GM12864 (cell line): ENCODE measurements around the gene SULT2B1.
A peak's percentile ranks its signal among the peaks of the same experiment; 100 is the strongest.

Experiments
- DNase-seq: peaks from one replicate; pipeline ENCODE4 v3.0.0-alpha.2; 2011; ENCODE audit warnings: low read depth
- H3K4me3 ChIP-seq: 2 replicates; pipeline ENCODE4 v1.5.1; 2011; ENCODE audit warnings: mild to moderate bottlenecking, low read depth, low read length, control low read depth
- TF ChIP-seq, protein P1 (sequence below): IDR thresholded peaks from 2 replicates; pipeline ENCODE4 v1.5.1; 2011; ENCODE audit warnings: low read depth, mild to moderate bottlenecking, moderate library complexity, low read length, control low read depth, inconsistent platforms; ENCODE audit errors: missing control alignments

SULT2B1 gene

DNA sequence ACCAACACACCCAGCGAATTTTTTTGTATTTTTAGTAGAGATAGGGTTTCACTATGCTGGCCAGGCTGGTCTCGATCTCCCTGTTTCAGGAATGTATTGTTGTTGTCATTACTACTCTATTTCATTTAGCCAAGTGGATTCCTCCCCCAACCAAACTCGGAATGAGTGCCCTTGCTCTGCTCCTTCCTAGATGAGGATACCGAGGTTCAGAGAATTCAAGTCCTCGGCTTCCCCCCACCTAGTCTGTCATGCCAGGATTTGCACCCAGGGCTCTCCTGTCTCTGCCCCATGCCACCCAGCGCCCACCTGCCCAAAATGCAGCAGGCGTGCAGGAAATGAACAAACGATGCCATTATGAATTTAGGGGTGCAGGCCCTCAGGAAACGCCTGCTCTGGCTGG is 51.0 kb downstream of the SULT2B1 start:
- TF ChIP-seq, protein P1, sequence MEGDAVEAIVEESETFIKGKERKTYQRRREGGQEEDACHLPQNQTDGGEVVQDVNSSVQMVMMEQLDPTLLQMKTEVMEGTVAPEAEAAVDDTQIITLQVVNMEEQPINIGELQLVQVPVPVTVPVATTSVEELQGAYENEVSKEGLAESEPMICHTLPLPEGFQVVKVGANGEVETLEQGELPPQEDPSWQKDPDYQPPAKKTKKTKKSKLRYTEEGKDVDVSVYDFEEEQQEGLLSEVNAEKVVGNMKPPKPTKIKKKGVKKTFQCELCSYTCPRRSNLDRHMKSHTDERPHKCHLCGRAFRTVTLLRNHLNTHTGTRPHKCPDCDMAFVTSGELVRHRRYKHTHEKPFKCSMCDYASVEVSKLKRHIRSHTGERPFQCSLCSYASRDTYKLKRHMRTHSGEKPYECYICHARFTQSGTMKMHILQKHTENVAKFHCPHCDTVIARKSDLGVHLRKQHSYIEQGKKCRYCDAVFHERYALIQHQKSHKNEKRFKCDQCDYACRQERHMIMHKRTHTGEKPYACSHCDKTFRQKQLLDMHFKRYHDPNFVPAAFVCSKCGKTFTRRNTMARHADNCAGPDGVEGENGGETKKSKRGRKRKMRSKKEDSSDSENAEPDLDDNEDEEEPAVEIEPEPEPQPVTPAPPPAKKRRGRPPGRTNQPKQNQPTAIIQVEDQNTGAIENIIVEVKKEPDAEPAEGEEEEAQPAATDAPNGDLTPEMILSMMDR = no peak
- no peak overlapping the region for H3K4me3 ChIP-seq
- DNase-seq = no peak

DNA sequence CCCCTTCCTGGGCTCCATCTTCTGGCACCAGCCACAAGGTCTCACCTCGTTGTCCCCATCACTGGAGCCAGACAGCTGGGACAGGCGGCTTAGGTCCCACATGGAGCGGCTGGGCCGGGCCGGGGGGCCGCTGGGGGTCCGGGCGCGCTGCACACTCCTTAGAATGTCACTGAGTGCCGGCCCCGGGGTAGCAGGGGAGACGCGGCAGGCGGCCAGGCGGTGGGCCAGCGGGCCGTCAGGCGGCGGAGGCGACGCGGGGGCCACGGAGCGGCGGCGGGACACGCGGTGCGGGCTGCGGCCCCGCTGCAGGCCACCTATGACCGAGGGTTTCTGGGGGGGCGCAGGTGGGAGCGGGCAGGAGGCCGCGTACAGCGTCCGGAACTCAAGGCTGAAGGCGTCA is 51.5 kb downstream of the SULT2B1 start:
- H3K4me3 ChIP-seq = no peak overlapping the region
- TF ChIP-seq, protein P1 = no peak
- DNase-seq = no peak

DNA sequence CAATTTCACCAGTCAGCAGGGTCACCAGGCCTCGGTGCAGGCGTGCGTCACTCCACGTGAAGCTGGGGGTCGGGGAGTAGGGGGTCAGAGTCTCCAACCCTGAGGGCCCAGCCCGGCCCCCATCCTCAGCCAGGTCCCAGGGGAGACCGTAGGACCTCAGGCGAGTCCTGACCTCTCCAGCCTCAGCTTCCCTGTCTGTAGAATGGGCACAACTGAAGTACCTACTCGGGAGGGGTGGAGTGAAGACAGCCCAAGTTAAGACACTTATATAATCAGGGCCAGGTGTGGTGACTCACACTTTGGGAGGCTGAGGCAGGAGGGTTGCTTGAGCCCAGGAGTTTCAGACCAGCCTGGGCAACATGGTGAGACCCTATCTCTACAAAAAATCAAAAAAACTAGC is 51.9 kb downstream of the SULT2B1 start:
- no peak for DNase-seq

DNA sequence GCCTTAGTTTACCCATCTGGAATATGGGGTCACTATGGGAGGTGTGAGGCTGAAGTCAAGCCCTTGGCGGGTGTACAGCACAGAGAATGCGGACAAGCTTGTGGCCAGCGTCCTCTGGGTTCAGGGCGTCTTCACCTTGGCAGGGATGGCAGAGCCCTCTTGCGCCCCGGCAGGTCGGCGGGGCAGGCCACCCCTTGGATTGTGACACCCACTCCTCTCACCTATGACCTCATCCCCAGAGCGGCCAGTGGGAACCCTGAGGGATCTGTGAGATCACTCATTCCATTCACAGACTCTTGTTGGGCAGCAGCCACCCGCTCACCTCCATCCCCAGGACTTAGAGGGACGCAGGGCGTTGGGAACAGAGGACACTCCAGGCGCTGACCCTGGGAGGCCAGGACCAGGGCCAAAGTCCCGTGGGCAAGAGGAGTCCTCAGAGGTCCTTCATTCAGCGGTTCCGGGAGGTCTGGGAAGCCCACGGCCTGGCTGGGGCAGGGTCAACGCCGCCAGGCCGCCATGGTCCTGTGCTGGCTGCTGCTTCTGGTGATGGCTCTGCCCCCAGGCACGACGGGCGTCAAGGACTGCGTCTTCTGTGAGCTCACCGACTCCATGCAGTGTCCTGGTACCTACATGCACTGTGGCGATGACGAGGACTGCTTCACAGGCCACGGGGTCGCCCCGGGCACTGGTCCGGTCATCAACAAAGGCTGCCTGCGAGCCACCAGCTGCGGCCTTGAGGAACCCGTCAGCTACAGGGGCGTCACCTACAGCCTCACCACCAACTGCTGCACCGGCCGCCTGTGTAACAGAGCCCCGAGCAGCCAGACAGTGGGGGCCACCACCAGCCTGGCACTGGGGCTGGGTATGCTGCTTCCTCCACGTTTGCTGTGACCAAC is 54.7 kb downstream of the SULT2B1 start, which contains the start of gene SPACA4:
Gene SPACA4 (plus strand): TSS at position 280 of the 896 bp plus-strand sequence. CDS start 237 bp downstream, at position 517.
- H3K4me3 ChIP-seq = no peak within 1 kb of the TSS
- TF ChIP-seq, protein P1 = no peak
- no peak for DNase-seq

More for the DNA sequence above, 51.9 kb downstream of the SULT2B1 start:
- no peak overlapping the region for H3K4me3 ChIP-seq
- TF ChIP-seq, protein P1 = no peak

DNA sequence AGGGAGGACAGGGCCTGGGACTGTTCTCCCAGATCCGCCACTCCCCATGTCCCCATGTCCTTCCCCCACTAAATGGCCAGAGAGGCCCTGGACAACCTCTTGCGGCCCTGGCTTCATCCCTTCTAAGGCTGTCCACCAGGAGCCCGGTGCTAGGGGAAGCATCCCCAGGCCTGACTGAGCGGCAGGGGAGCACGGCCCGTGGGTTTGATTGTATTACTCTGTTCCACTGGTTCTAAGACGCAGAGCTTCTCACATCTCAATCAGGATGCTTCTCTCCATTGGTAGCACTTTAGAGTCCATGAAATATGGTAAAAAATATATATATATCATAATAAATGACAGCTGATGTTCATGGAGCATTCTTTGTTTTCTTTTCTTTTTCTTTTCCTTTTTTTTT is 55.4 kb downstream of the SULT2B1 start:
- no peak for DNase-seq
- H3K4me3 ChIP-seq = no peak overlapping the region
- TF ChIP-seq, protein P1 = no peak

DNA sequence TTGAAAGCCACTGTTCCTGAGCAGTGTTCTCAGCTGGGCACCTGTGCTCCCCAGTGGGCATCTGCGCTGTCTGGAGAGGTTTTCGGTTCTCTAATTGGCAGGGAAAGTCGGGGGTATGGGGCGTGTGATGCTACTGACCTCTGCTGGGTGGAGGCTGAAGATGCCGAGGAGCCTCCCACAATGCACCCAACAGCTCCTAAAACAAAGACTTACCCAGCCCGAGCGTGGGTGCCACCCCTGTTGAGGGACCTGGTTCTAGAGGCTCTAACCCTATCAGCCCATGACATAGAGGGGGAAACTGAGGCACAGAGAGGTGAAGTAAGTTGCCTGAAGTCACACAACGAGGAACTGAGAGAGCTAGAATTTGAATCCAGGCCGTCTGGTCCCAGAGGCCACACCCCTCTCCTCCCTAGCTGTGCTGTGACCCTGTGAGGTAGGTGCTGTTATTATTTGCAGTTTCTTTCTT is 56.9 kb downstream of the SULT2B1 start:
- peak; percentile 36 for DNase-seq
- TF ChIP-seq, protein P1 = peak; percentile 85
- no peak overlapping the region for H3K4me3 ChIP-seq
